HEK293T (cell line): ENCODE data around the gene U2AF1.
"Not testable (repeated sequence)": the region's sequence is repeated elsewhere in the genome, so short reads cannot be mapped to it uniquely, and the experiment has no call there.

Source experiments
- BHLHE40 ChIP-seq: fragments of 450-650 bp; IDR thresholded peaks from 2 replicates; pipeline ENCODE4 v1.6.1; 2016; ENCODE audit warnings: mild to moderate bottlenecking, moderate library complexity, borderline replicate concordance
- NFRKB ChIP-seq: fragments of 450-650 bp; IDR thresholded peaks from 2 replicates; pipeline ENCODE4 v1.6.1; 2016; ENCODE audit warnings: mild to moderate bottlenecking, moderate library complexity
- SP1 ChIP-seq: fragments of 450-650 bp; IDR thresholded peaks from 2 replicates; pipeline ENCODE4 v1.6.1; 2017
- TARDBP ChIP-seq: fragments of 450-650 bp; IDR thresholded peaks from 2 replicates; pipeline ENCODE4 v1.6.1; 2016

GRCh38 chr21:43076643-43077042 is 30.7 kb downstream of the U2AF1 start:
- not testable (repeated sequence) for TF ChIP-seq NFRKB, BHLHE40, SP1, TARDBP
